HEK293 (cell line): ENCODE results near the gene TMEM255A.
A peak's percentile ranks its signal among the peaks of the same experiment; 100 is the strongest.

Source experiments
- CTCF ChIA-PET: fragments of 350-600 bp; formaldehyde crosslinking; extraction: SDS; loops from one replicate; lab custom pipeline; 2021; ENCODE audit warnings: antibody characterized with exemption; lab: Yijun Ruan, JAX
- POLR2A ChIA-PET: fragments of 300-600 bp; formaldehyde crosslinking; extraction: SDS; loops from one replicate; lab custom pipeline; 2020; ENCODE audit warnings: antibody characterized with exemption, inconsistent platforms; lab: Yijun Ruan, JAX
- H3K27ac ChIP-seq: fragments of 200-500 bp; sonication (Bioruptor generic); 2 replicates; pipeline ENCODE4 v1.5.1; 2014; ENCODE audit warnings: low read depth, low read length, control low read depth, inconsistent platforms; ENCODE audit errors: extremely low read depth
- H3K36me3 ChIP-seq, 2 experiments: fragments of 200-500 bp in 1 of 2; sonication (Bioruptor generic) in 1 of 2; 1 replicate in 1 of 2; 2 replicates in 1 of 2; pipeline ENCODE4 v1.5.1; 2014 to 2017; ENCODE audit warnings: inconsistent platforms in 2 of 2, low read length in 2 of 2; ENCODE audit not compliant: control insufficient read depth in 2 of 2, insufficient read depth in 1 of 2
- H3K4me1 ChIP-seq: fragments of 200-500 bp; sonication (Bioruptor generic); 2 replicates; pipeline ENCODE4 v1.5.1; 2014; ENCODE audit warnings: mild to moderate bottlenecking, low read length, inconsistent platforms; ENCODE audit not compliant: control insufficient read depth, insufficient read depth
- H3K4me3 ChIP-seq: 2 replicates; pipeline ENCODE4 v1.5.1; 2011; ENCODE audit warnings: low read depth, mild to moderate bottlenecking, control low read depth, low read length, moderate library complexity
- H3K9me3 ChIP-seq: fragments of 200-500 bp; sonication (Bioruptor generic); 2 replicates; pipeline ENCODE4 v1.5.1; 2014; ENCODE audit warnings: low read depth, low read length, inconsistent platforms; ENCODE audit not compliant: control insufficient read depth, insufficient read depth
- GFI1B ChIP-seq: fragments of 450-650 bp; formaldehyde crosslinking; IDR thresholded peaks from 2 replicates; pipeline ENCODE4 v1.5.1; 2016; ENCODE audit warnings: missing biosample characterization, missing genetic modification characterization
- MYNN ChIP-seq: fragments of 450-650 bp; formaldehyde crosslinking; IDR thresholded peaks from 2 replicates; pipeline ENCODE4 v1.5.1; 2016; ENCODE audit warnings: missing biosample characterization, missing genetic modification characterization, borderline replicate concordance
- PATZ1 ChIP-seq: fragments of 450-650 bp; formaldehyde crosslinking; IDR thresholded peaks from 2 replicates; pipeline ENCODE4 v1.5.1; 2016; ENCODE audit warnings: missing biosample characterization, missing genetic modification characterization
- TSHZ1 ChIP-seq: fragments of 450-650 bp; formaldehyde crosslinking; IDR thresholded peaks from 2 replicates; pipeline ENCODE4 v1.5.1; 2016; ENCODE audit warnings: missing biosample characterization, missing genetic modification characterization, borderline replicate concordance
- ZBTB10 ChIP-seq: fragments of 450-650 bp; formaldehyde crosslinking; IDR thresholded peaks from 2 replicates; pipeline ENCODE4 v1.5.1; 2016; ENCODE audit warnings: missing biosample characterization, missing genetic modification characterization
- ZBTB21 ChIP-seq: fragments of 450-650 bp; formaldehyde crosslinking; IDR thresholded peaks from 2 replicates; pipeline ENCODE4 v1.5.1; 2017; ENCODE audit warnings: missing biosample characterization, missing genetic modification characterization
- ZBTB49 ChIP-seq: fragments of 450-650 bp; formaldehyde crosslinking; IDR thresholded peaks from 2 replicates; pipeline ENCODE4 v1.5.1; 2016; ENCODE audit warnings: missing biosample characterization, missing genetic modification characterization, low read depth
- ZBTB7A ChIP-seq: fragments of 450-650 bp; formaldehyde crosslinking; IDR thresholded peaks from 2 replicates; pipeline ENCODE4 v1.5.1; 2016; ENCODE audit warnings: low read depth, missing biosample characterization, missing genetic modification characterization
- ZNF146 ChIP-seq: fragments of 450-650 bp; formaldehyde crosslinking; IDR thresholded peaks from 2 replicates; pipeline ENCODE4 v1.5.1; 2016; ENCODE audit warnings: missing biosample characterization, missing genetic modification characterization
- ZNF214 ChIP-seq: fragments of 450-650 bp; formaldehyde crosslinking; IDR thresholded peaks from 2 replicates; pipeline ENCODE4 v1.5.1; 2017; ENCODE audit warnings: missing biosample characterization, mild to moderate bottlenecking, missing genetic modification characterization, borderline replicate concordance
- ZNF223 ChIP-seq: fragments of 450-650 bp; formaldehyde crosslinking; IDR thresholded peaks from 2 replicates; pipeline ENCODE4 v1.5.1; 2016; ENCODE audit warnings: missing biosample characterization, missing genetic modification characterization
- ZNF26 ChIP-seq: fragments of 450-650 bp; formaldehyde crosslinking; IDR thresholded peaks from 2 replicates; pipeline ENCODE4 v1.5.1; 2016; ENCODE audit warnings: missing biosample characterization, missing genetic modification characterization
- ZNF280D ChIP-seq: fragments of 450-650 bp; formaldehyde crosslinking; IDR thresholded peaks from 2 replicates; pipeline ENCODE4 v1.5.1; 2016; ENCODE audit warnings: missing biosample characterization, missing genetic modification characterization
- ZNF335 ChIP-seq: fragments of 450-650 bp; formaldehyde crosslinking; conservative IDR thresholded peaks from 2 replicates; pipeline ENCODE4 v1.5.1; 2016; ENCODE audit warnings: missing biosample characterization, missing genetic modification characterization
- ZNF366 ChIP-seq: fragments of 450-650 bp; formaldehyde crosslinking; conservative IDR thresholded peaks from 2 replicates; pipeline ENCODE4 v1.5.1; 2016; ENCODE audit warnings: missing biosample characterization, missing genetic modification characterization
- ZNF416 ChIP-seq: fragments of 450-650 bp; formaldehyde crosslinking; IDR thresholded peaks from 2 replicates; pipeline ENCODE4 v1.5.1; 2016; ENCODE audit warnings: missing biosample characterization, missing genetic modification characterization
- ZNF558 ChIP-seq: fragments of 450-650 bp; formaldehyde crosslinking; IDR thresholded peaks from 2 replicates; pipeline ENCODE4 v1.5.1; 2016; ENCODE audit warnings: missing biosample characterization, missing genetic modification characterization
- ZNF701 ChIP-seq: fragments of 450-650 bp; formaldehyde crosslinking; IDR thresholded peaks from 2 replicates; pipeline ENCODE4 v1.5.1; 2016; ENCODE audit warnings: missing biosample characterization, missing genetic modification characterization
- ZNF777 ChIP-seq: fragments of 450-650 bp; formaldehyde crosslinking; IDR thresholded peaks from 2 replicates; pipeline ENCODE4 v1.5.1; 2017; ENCODE audit warnings: missing biosample characterization, missing genetic modification characterization, borderline replicate concordance
- ZSCAN18 ChIP-seq: fragments of 450-650 bp; formaldehyde crosslinking; IDR thresholded peaks from 2 replicates; pipeline ENCODE4 v1.5.1; 2016; ENCODE audit warnings: missing biosample characterization, missing genetic modification characterization

TMEM255A gene

GRCh38 chrX:120244395-120244734, 66.9 kb downstream of the TMEM255A start:
- CTCF ChIA-PET, result interaction anchor here (1.1 to 1.7 kb wide), 2 partner anchors 18 to 31 kb away, joined by 5 read pairs; no protein-coding TSS in a partner anchor
- Histone ChIP-seq H3K36me3 (peaks cover 0 to 3% of the 10 kb centered on the region in 2 experiments; a peak in 2 of 3 replicates), H3K4me1 (peaks cover 2% of the 10 kb centered on the region; the same call in 1 of the 2 replicates), H3K27ac (peak overlapping the region; percentile 63; the same call in 1 of the 2 replicates), H3K9me3 (no peaks in the 10 kb centered on the region), H3K4me3 (peak overlapping the region; percentile 59)
- TF ChIP-seq ZSCAN18 (tag by site-specific recombination) (no peak), ZNF701 (tag by site-specific recombination) (no peak), ZNF416 (tag by site-specific recombination) (no peak), TSHZ1 (no peak), GFI1B (tag by site-specific recombination) (no peak), ZBTB21 (tag by site-specific recombination) (no peak), ZNF777 (tag by site-specific recombination) (no peak), PATZ1 (peak; percentile 11; the same call in 1 of the 2 replicates), ZNF223 (no peak), ZNF146 (tag by site-specific recombination) (peak; percentile 2; the same call in 1 of the 2 replicates), MYNN (no peak), ZBTB7A (tag by site-specific recombination) (no peak), ZBTB49 (tag by site-specific recombination) (no peak), ZNF366 (tag by site-specific recombination) (peak; percentile 38; the same call in 1 of the 2 replicates), ZNF335 (tag by site-specific recombination) (peak; percentile 79), ZNF214 (tag by site-specific recombination) (no peak), ZNF280D (tag by site-specific recombination) (no peak), ZNF558 (tag by site-specific recombination) (no peak), ZNF26 (no peak), ZBTB10 (tag by site-specific recombination) (no peak)
- POLR2A ChIA-PET, result no interaction called here
